Endothelial cell of umbilical vein (primary cell): Measurements from ENCODE around the gene PCSK9.

Experiments
- CTCF ChIP-seq, 2 donors: IDR thresholded peaks; 1 replicate in 1 of 2; 2 replicates in 1 of 2; pipeline ENCODE4 v1.5.1; 2011; ENCODE audit warnings: low read length in 2 of 2, mild to moderate bottlenecking in 2 of 2, moderate library complexity in 2 of 2, control low read depth in 1 of 2, inconsistent platforms in 1 of 2, low read depth in 1 of 2; ENCODE audit not compliant: insufficient read depth in 1 of 2; ENCODE audit errors: extremely low read depth in 1 of 2
- EZH2 ChIP-seq: IDR thresholded peaks from 2 replicates; pipeline ENCODE4 v1.6.1; 2012; ENCODE audit warnings: borderline replicate concordance, low read depth, mild to moderate bottlenecking, moderate library complexity, low read length, inconsistent platforms; ENCODE audit not compliant: severe bottlenecking
- FOS ChIP-seq: IDR thresholded peaks from 2 replicates; pipeline ENCODE4 v1.6.1; 2011; ENCODE audit warnings: mild to moderate bottlenecking, low read length, moderate library complexity, borderline replicate concordance; ENCODE audit not compliant: insufficient read depth
- JUN ChIP-seq: IDR thresholded peaks from 2 replicates; pipeline ENCODE4 v1.6.1; 2011; ENCODE audit warnings: borderline replicate concordance, low read depth; ENCODE audit not compliant: insufficient read length, insufficient read depth
- POLR2A ChIP-seq: IDR thresholded peaks from 2 replicates; pipeline ENCODE4 v1.6.1; 2012; ENCODE audit warnings: low read depth, mild to moderate bottlenecking, control low read depth, low read length

- TF ChIP-seq FOS (no peak), CTCF (IDR thresholded peaks at IDR 0.05; ENCODE audit: extremely low read depth in 1 of 2, insufficient read depth in 1 of 2, low read depth in 1 of 2, low read length in 2 of 2) (no peak), EZH2 (no peak), POLR2A (no peak), JUN (no peak)
Observed at GRCh38 chr1:55055084-55055882, 15.9 kb downstream of the PCSK9 start.
